Prostate gland (tissue), 2 donors: ENCODE data around the gene USP20. TPM values are rescaled to one million over a fixed set of nuclear protein-coding genes. Genes with fewer than 3 reads are reported as not detected.

ENCODE experiments used
- DNase-seq: peaks from one replicate; pipeline ENCODE4 v3.0.0-alpha.2; 2019; ENCODE audit warnings: low spot score
- H3K27ac ChIP-seq, 2 donors: fragments of 200-600 bp; sonication (generic); 2 replicates each; pipeline ENCODE4 v1.5.1; 2017 to 2019
- H3K27me3 ChIP-seq: fragments of 200-600 bp; sonication (generic); replicated peaks from 2 replicates; pipeline ENCODE4 v1.5.1; 2019; ENCODE audit not compliant: insufficient read depth
- H3K36me3 ChIP-seq, 2 donors: fragments of 200-600 bp; sonication (generic); 1 replicate in 1 of 2; 2 replicates in 1 of 2; pipeline versions ENCODE4 v1.5.1 to v1.8.1; 2017 to 2019
- H3K4me1 ChIP-seq: fragments of 200-600 bp; sonication (generic); replicated peaks from 2 replicates; pipeline ENCODE4 v1.5.1; 2019
- H3K4me3 ChIP-seq, 2 donors: fragments of 200-600 bp; sonication (generic); 2 replicates each; pipeline ENCODE4 v1.5.1; 2017 to 2019
- H3K9me3 ChIP-seq: fragments of 200-600 bp; sonication (generic); 2 replicates; pipeline ENCODE4 v1.5.1; 2017
- CTCF ChIP-seq, 4 experiments: fragments of 200-600 bp in 2 of 4; fragments of 450-650 bp in 2 of 4; sonication (generic) in 2 of 4; IDR thresholded peaks; 1 replicate in 3 of 4; 2 replicates in 1 of 4; pipeline ENCODE4 v1.5.1; 2016 to 2019; ENCODE audit warnings: antibody characterized with exemption in 4 of 4, mild to moderate bottlenecking in 2 of 4, moderate library complexity in 2 of 4
- POLR2A ChIP-seq: fragments of 450-650 bp; IDR thresholded peaks from one replicate; pipeline ENCODE4 v1.6.1; 2016; ENCODE audit warnings: antibody characterized with exemption, mild to moderate bottlenecking
- POLR2AphosphoS5 ChIP-seq: sonication (generic); formaldehyde crosslinking; IDR thresholded peaks from one replicate; pipeline ENCODE4 v1.6.1; 2017; ENCODE audit warnings: antibody characterized with exemption
- WGBS: methylation state at CpG from one replicate; pipeline ENCODE4 v1.1.5; 2018; 5-methylcytosine and 5-hydroxymethylcytosine counted together
- intact Hi-C: fragments of 100-400 bp; cut with DNase I; formaldehyde crosslinking; loops from one replicate; pipeline ENCODE4 v1.14.2; 2022
- total RNA-seq, 2 donors: library from RNA; depleted of rRNA; stranded (reverse); fragments of >200 nt; gene quantifications; one replicate each; pipeline ENCODE4 v1.1.0, GENCODE V29; 2016

Gene USP20
- total RNA-seq, 2 donors from 2014 or later: 34.8 to 53.5 TPM

- H3K9me3 ChIP-seq: no peaks in the 10 kb centered on the region
- H3K36me3 ChIP-seq: peaks cover 0 to 2% of the 10 kb centered on the region in 2 donors
- WGBS: 86% methylated on average over 17 of the region's 28 CpGs
- no peak overlapping the region for H3K27ac ChIP-seq
- TF ChIP-seq CTCF (IDR thresholded peaks at IDR 0.05) (no peak), POLR2AphosphoS5 (no peak), POLR2A (no peak)
- H3K4me3 ChIP-seq: no peak overlapping the region
- H3K4me1 ChIP-seq: no peaks in the 10 kb centered on the region
- H3K27me3 ChIP-seq: no peaks in the 10 kb centered on the region
- intact Hi-C loops: no loop called here
- no peak for DNase-seq
These were observed 33.7 kb downstream of the USP20 start for GRCh38 chr9:129868872-129869486.

- no peaks in the 10 kb centered on the region for H3K9me3 ChIP-seq
- TF ChIP-seq POLR2A: no peak
- no peak for TF ChIP-seq POLR2AphosphoS5
- TF ChIP-seq CTCF (IDR thresholded peaks at IDR 0.05): no peak
- H3K27ac ChIP-seq: no peak overlapping the region
- no peaks in the 10 kb centered on the region for H3K27me3 ChIP-seq
- 89% methylated on average over 24 of the region's 24 CpGs for WGBS
- peaks cover 5 to 10% of the 10 kb centered on the region in 2 donors for H3K36me3 ChIP-seq
- DNase-seq: no peak
- H3K4me1 ChIP-seq: no peaks in the 10 kb centered on the region
- intact Hi-C loops: no loop called here
- no peak overlapping the region for H3K4me3 ChIP-seq
These were observed 34.6 kb downstream of the USP20 start for GRCh38 chr9:129869585-129870501.

- no peaks in the 10 kb centered on the region for H3K4me1 ChIP-seq
- no peaks in the 10 kb centered on the region for H3K9me3 ChIP-seq
- no peaks in the 10 kb centered on the region for H3K27me3 ChIP-seq
- 86% methylated on average over 10 of the region's 11 CpGs for WGBS
- TF ChIP-seq POLR2A (no peak), CTCF (IDR thresholded peaks at IDR 0.05) (no peak), POLR2AphosphoS5 (no peak)
- no peak overlapping the region for H3K4me3 ChIP-seq
- H3K36me3 ChIP-seq: peaks cover 17 to 18% of the 10 kb centered on the region in 2 donors
- no peak for DNase-seq
- intact Hi-C loops: no loop called here
- H3K27ac ChIP-seq: no peak overlapping the region
These were observed 35.8 kb downstream of the USP20 start for GRCh38 chr9:129871046-129871445.

GRCh38 chr9:129873563-129874190, 38.4 kb downstream of the USP20 start:
- H3K27ac ChIP-seq: no peak overlapping the region
- 80% methylated on average over 16 of the region's 16 CpGs for WGBS
- TF ChIP-seq POLR2AphosphoS5 (no peak), CTCF (IDR thresholded peaks at IDR 0.05) (no peak), POLR2A (no peak)
- no peaks in the 10 kb centered on the region for H3K27me3 ChIP-seq
- no peaks in the 10 kb centered on the region for H3K4me1 ChIP-seq
- no peaks in the 10 kb centered on the region for H3K9me3 ChIP-seq
- intact Hi-C loops: no loop called here
- no peak for DNase-seq
- H3K4me3 ChIP-seq: no peak overlapping the region
- peaks cover 18 to 23% of the 10 kb centered on the region in 2 donors for H3K36me3 ChIP-seq
